OCI-LY1 (cell line): ENCODE data around the gene RAPGEF2.

Source experiments
- H2AFZ ChIP-seq: fragments of 200-600 bp; sonication (generic), shearing (Covaris generic); 2 replicates; pipeline ENCODE4 v1.6.0; 2014; ENCODE audit warnings: antibody characterized with exemption, mild to moderate bottlenecking, low read length
- H3F3A ChIP-seq: fragments of 200-600 bp; sonication (generic), shearing (Covaris generic); 2 replicates; pipeline ENCODE4 v1.6.0; 2014; ENCODE audit warnings: mild to moderate bottlenecking, antibody characterized with exemption, low read length, moderate library complexity; ENCODE audit not compliant: insufficient read depth
- H3K27ac ChIP-seq: fragments of 200-600 bp; sonication (generic); 2 replicates; pipeline ENCODE4 v1.5.1; 2014; ENCODE audit warnings: low read length, mixed run types, mild to moderate bottlenecking, low read depth; ENCODE audit not compliant: poor library complexity, severe bottlenecking
- H3K27me3 ChIP-seq: fragments of 200-600 bp; sonication (generic); 2 replicates; pipeline ENCODE4 v1.6.0; 2014; ENCODE audit warnings: antibody characterized with exemption, mild to moderate bottlenecking, low read length, moderate library complexity; ENCODE audit not compliant: insufficient read depth
- H3K36me3 ChIP-seq: fragments of 200-600 bp; sonication (generic); 2 replicates; pipeline ENCODE4 v1.6.1; 2014; ENCODE audit warnings: mild to moderate bottlenecking, antibody characterized with exemption, low read length, moderate library complexity, mixed read lengths; ENCODE audit not compliant: insufficient read depth
- H3K4me1 ChIP-seq: fragments of 200-600 bp; sonication (generic); 2 replicates; pipeline ENCODE4 v1.5.1; 2014; ENCODE audit warnings: mild to moderate bottlenecking, low read length, moderate library complexity; ENCODE audit not compliant: insufficient read depth, severe bottlenecking
- H3K4me2 ChIP-seq: fragments of 200-600 bp; sonication (generic), shearing (Covaris generic); 2 replicates; pipeline ENCODE4 v1.6.1; 2014; ENCODE audit warnings: low read length
- H3K4me3 ChIP-seq: fragments of 200-600 bp; sonication (generic); 2 replicates; pipeline ENCODE4 v1.5.1; 2014; ENCODE audit warnings: low read length, low read depth, mild to moderate bottlenecking, mixed read lengths; ENCODE audit not compliant: poor library complexity, severe bottlenecking
- H3K79me2 ChIP-seq: fragments of 200-600 bp; shearing (Covaris generic); 2 replicates; pipeline ENCODE4 v1.6.1; 2016; ENCODE audit warnings: mixed run types, low read length, mixed read lengths; ENCODE audit not compliant: insufficient read depth
- H3K9ac ChIP-seq: fragments of 200-600 bp; sonication (generic), shearing (Covaris generic); 2 replicates; pipeline ENCODE4 v1.6.1; 2014; ENCODE audit warnings: mild to moderate bottlenecking, low read length, mixed read lengths
- H3K9me2 ChIP-seq: fragments of 200-600 bp; sonication (generic), shearing (Covaris generic); 2 replicates; pipeline ENCODE4 v1.6.1; 2014; ENCODE audit warnings: low read depth, mild to moderate bottlenecking, low read length, mixed read lengths
- H3K9me3 ChIP-seq: fragments of 200-600 bp; shearing (Covaris generic); 2 replicates; pipeline ENCODE4 v1.6.1; 2014; ENCODE audit warnings: low read length, mixed read lengths
- H4K20me1 ChIP-seq: fragments of 200-600 bp; sonication (generic), shearing (Covaris generic); 2 replicates; pipeline ENCODE4 v1.6.0; 2016; ENCODE audit warnings: mild to moderate bottlenecking, low read length; ENCODE audit not compliant: insufficient read depth
- CTCF ChIP-seq: fragments of 200-600 bp; sonication (generic), shearing (Covaris generic); IDR thresholded peaks from 2 replicates; pipeline ENCODE4 v1.5.1; 2017; ENCODE audit warnings: mild to moderate bottlenecking, antibody characterized with exemption, low read length, moderate library complexity, mixed read lengths
- EZH2 ChIP-seq: fragments of 200-600 bp; sonication (generic), shearing (Covaris generic); IDR thresholded peaks from 2 replicates; pipeline ENCODE4 v1.8.0; 2017; ENCODE audit warnings: borderline replicate concordance, mixed run types, mild to moderate bottlenecking, antibody characterized with exemption, low read length, moderate library complexity, mixed read lengths

Gene RAPGEF2

GRCh38 chr4:159206427-159206871 lies 103.6 kb downstream of the RAPGEF2 start:
- H3K79me2 ChIP-seq = no peaks in the 10 kb centered on the region
- no peak overlapping the region for H2AFZ ChIP-seq
- no peaks in the 10 kb centered on the region for H3K36me3 ChIP-seq
- no peaks in the 10 kb centered on the region for H3F3A ChIP-seq
- no peak overlapping the region for H3K4me3 ChIP-seq
- TF ChIP-seq EZH2 (no peak), CTCF (no peak)
- no peak overlapping the region for H3K4me2 ChIP-seq
- no peak overlapping the region for H3K9ac ChIP-seq
- no peaks in the 10 kb centered on the region for H3K4me1 ChIP-seq
- H4K20me1 ChIP-seq = no peaks in the 10 kb centered on the region
- no peaks in the 10 kb centered on the region for H3K9me2 ChIP-seq
- no peak overlapping the region for H3K27ac ChIP-seq
- no peaks in the 10 kb centered on the region for H3K9me3 ChIP-seq
- H3K27me3 ChIP-seq = no peaks in the 10 kb centered on the region

DNA sequence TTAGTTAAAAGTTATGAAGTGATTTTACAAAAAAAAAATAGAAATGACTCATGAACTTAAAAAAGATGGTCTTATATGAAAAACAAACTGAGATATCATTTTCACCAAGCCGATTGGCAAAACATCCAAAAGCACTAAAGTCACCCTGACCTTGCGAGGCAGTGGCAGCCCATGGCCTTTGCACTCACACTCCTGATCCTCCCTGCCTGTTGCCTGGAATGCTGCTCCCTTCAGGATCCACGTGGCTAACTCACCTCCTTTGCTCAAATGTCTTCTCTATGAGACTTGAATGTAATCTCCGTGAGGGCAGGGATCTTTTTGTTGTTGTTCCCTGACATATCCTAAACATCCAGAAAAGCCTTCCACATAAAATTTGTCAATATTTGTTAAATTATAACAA lies 106.4 kb downstream of the RAPGEF2 start:
- Histone ChIP-seq H3K4me1 (no peaks in the 10 kb centered on the region), H3K27me3 (no peaks in the 10 kb centered on the region), H3K4me3 (no peak overlapping the region), H3K9ac (no peak overlapping the region), H4K20me1 (no peaks in the 10 kb centered on the region), H3K4me2 (no peak overlapping the region), H2AFZ (no peak overlapping the region), H3K27ac (no peak overlapping the region), H3K79me2 (no peaks in the 10 kb centered on the region), H3K9me3 (no peaks in the 10 kb centered on the region), H3F3A (no peaks in the 10 kb centered on the region), H3K36me3 (no peaks in the 10 kb centered on the region), H3K9me2 (no peaks in the 10 kb centered on the region)
- TF ChIP-seq EZH2 (no peak), CTCF (no peak)

- no peak overlapping the region for H3K27ac ChIP-seq
- H3K9me2 ChIP-seq = no peaks in the 10 kb centered on the region
- TF ChIP-seq CTCF = no peak
- no peak for TF ChIP-seq EZH2
- H2AFZ ChIP-seq = no peak overlapping the region
- H3K4me1 ChIP-seq = no peaks in the 10 kb centered on the region
- no peak overlapping the region for H3K4me3 ChIP-seq
- no peaks in the 10 kb centered on the region for H3K36me3 ChIP-seq
- H3K79me2 ChIP-seq = no peaks in the 10 kb centered on the region
- no peaks in the 10 kb centered on the region for H3F3A ChIP-seq
- H3K4me2 ChIP-seq = no peak overlapping the region
- no peaks in the 10 kb centered on the region for H3K27me3 ChIP-seq
- no peaks in the 10 kb centered on the region for H3K9me3 ChIP-seq
- H3K9ac ChIP-seq = no peak overlapping the region
- H4K20me1 ChIP-seq = no peaks in the 10 kb centered on the region
Observed at GRCh38 chr4:159210975-159211374, 108.1 kb downstream of the RAPGEF2 start.
